IMR-90 (cell line): ENCODE measurements around the gene TMEM231. TPM values are rescaled to one million over a fixed set of nuclear protein-coding genes. Genes with fewer than 3 reads are reported as not detected.

Experiments used
- ATAC-seq: fragments of 200-7000 bp; cut with Tn5 transposase; 2 replicates; pipeline ENCODE4 v1.9.1; 2020; ENCODE audit warnings: low read depth, mild to moderate bottlenecking, moderate library complexity
- BruUV-seq: library from RNA; stranded (reverse); fragments of 400-500 nt; replicated peaks from 2 replicates; lab custom pipeline; 2021; lab: Mats Ljungman, UMichigan
- CTCF ChIA-PET: fragments of 300-600 bp; formaldehyde crosslinking; extraction: SDS; loops from one replicate; lab custom pipeline; 2021; ENCODE audit warnings: antibody characterized with exemption; lab: Yijun Ruan, JAX
- POLR2A ChIA-PET: fragments of 300-600 bp; sonication (Branson Sonifier 250); formaldehyde crosslinking; loops from one replicate; lab custom pipeline; 2022; ENCODE audit warnings: antibody characterized with exemption; ENCODE audit not compliant: unreplicated experiment; lab: Charles Lee
- DNase-seq: peaks from one replicate; pipeline ENCODE4 v3.0.0; 2013
- H2AFZ ChIP-seq: replicated peaks from 2 replicates; pipeline ENCODE3; 2013; ENCODE audit warnings: low read length, mild to moderate bottlenecking; ENCODE audit not compliant: poor library complexity
- H2AK5ac ChIP-seq: 2 replicates; pipeline ENCODE4 v1.6.1; 2013; ENCODE audit warnings: low read depth, low read length, inconsistent platforms
- H2AK9ac ChIP-seq: replicated peaks from 2 replicates; pipeline ENCODE3; 2013; ENCODE audit warnings: mild to moderate bottlenecking, low read depth, low read length, moderate library complexity; ENCODE audit not compliant: poor library complexity
- H2BK120ac ChIP-seq: 2 replicates; pipeline ENCODE4 v1.6.1; 2013; ENCODE audit warnings: low read depth, low read length, inconsistent platforms
- H2BK15ac ChIP-seq: 3 replicates; pipeline ENCODE4 v1.6.1; 2013; ENCODE audit warnings: low read depth, low read length, inconsistent platforms
- H2BK20ac ChIP-seq: 2 replicates; pipeline ENCODE4 v1.6.1; 2013; ENCODE audit warnings: low read depth, mild to moderate bottlenecking, inconsistent platforms, low read length, moderate library complexity
- H2BK5ac ChIP-seq: 2 replicates; pipeline ENCODE4 v1.6.1; 2013; ENCODE audit warnings: mild to moderate bottlenecking, low read depth, low read length, inconsistent platforms; ENCODE audit not compliant: poor library complexity, severe bottlenecking
- H3K14ac ChIP-seq: replicated peaks from 2 replicates; pipeline ENCODE4 v1.6.1; 2013; ENCODE audit warnings: low read depth, low read length, inconsistent platforms
- H3K18ac ChIP-seq: 2 replicates; pipeline ENCODE4 v1.6.1; 2013; ENCODE audit warnings: low read depth, low read length, control low read depth
- H3K23ac ChIP-seq: 2 replicates; pipeline ENCODE4 v1.6.1; 2013; ENCODE audit warnings: low read depth, low read length, inconsistent platforms
- H3K27ac ChIP-seq: 2 replicates; pipeline ENCODE4 v1.5.1; 2013; ENCODE audit warnings: mild to moderate bottlenecking, control low read depth, low read length; ENCODE audit not compliant: insufficient read depth
- H3K27me3 ChIP-seq: 2 replicates; pipeline ENCODE4 v1.6.1; 2013; ENCODE audit warnings: low read length; ENCODE audit not compliant: control insufficient read depth, insufficient read depth
- H3K36me3 ChIP-seq: 2 replicates; pipeline ENCODE4 v1.6.1; 2013; ENCODE audit warnings: low read length, mixed read lengths; ENCODE audit not compliant: control insufficient read depth, insufficient read depth
- H3K4ac ChIP-seq: 2 replicates; pipeline ENCODE4 v1.6.1; 2013; ENCODE audit warnings: low read depth, low read length, inconsistent platforms
- H3K4me1 ChIP-seq: 2 replicates; pipeline ENCODE4 v1.6.1; 2013; ENCODE audit warnings: low read length, mixed read lengths; ENCODE audit not compliant: control insufficient read depth, insufficient read depth
- H3K4me2 ChIP-seq: 2 replicates; pipeline ENCODE4 v1.6.1; 2013; ENCODE audit warnings: low read depth, mild to moderate bottlenecking, control low read depth, low read length, moderate library complexity
- H3K4me3 ChIP-seq: 2 replicates; pipeline ENCODE4 v1.5.1; 2013; ENCODE audit warnings: low read depth, mild to moderate bottlenecking, control low read depth, low read length, moderate library complexity; ENCODE audit not compliant: insufficient read depth
- H3K56ac ChIP-seq: 2 replicates; pipeline ENCODE4 v1.6.1; 2013; ENCODE audit warnings: low read length, inconsistent platforms; ENCODE audit not compliant: insufficient read depth; ENCODE audit errors: extremely low read depth
- H3K79me1 ChIP-seq, 2 experiments: 2 replicates each; pipeline ENCODE4 v1.6.1; 2013; ENCODE audit warnings: low read length in 2 of 2, inconsistent platforms in 1 of 2, low read depth in 1 of 2
- H3K9ac ChIP-seq: 2 replicates; pipeline ENCODE4 v1.6.1; 2013; ENCODE audit warnings: low read depth, low read length, control low read depth
- H3K9me1 ChIP-seq: 2 replicates; pipeline ENCODE4 v1.6.1; 2013; ENCODE audit warnings: low read length, inconsistent platforms; ENCODE audit not compliant: insufficient read depth
- H3K9me3 ChIP-seq: 2 replicates; pipeline ENCODE4 v1.6.1; 2013; ENCODE audit warnings: low read length; ENCODE audit not compliant: control insufficient read depth, insufficient read depth
- H4K20me1 ChIP-seq: 2 replicates; pipeline ENCODE4 v1.6.1; 2013; ENCODE audit warnings: low read length, inconsistent platforms; ENCODE audit not compliant: insufficient read depth
- H4K5ac ChIP-seq: 2 replicates; pipeline ENCODE4 v1.6.1; 2013; ENCODE audit warnings: mild to moderate bottlenecking, low read depth, low read length, control low read depth
- H4K8ac ChIP-seq, 2 experiments: 2 replicates each; pipeline ENCODE4 v1.6.1; 2013; ENCODE audit warnings: low read depth in 2 of 2, low read length in 2 of 2, control low read depth in 1 of 2, inconsistent platforms in 1 of 2
- H4K91ac ChIP-seq: 2 replicates; pipeline ENCODE4 v1.6.1; 2013; ENCODE audit warnings: low read depth, low read length, inconsistent platforms; ENCODE audit not compliant: insufficient read depth
- BHLHE40 ChIP-seq: fragments of 150-350 bp; IDR thresholded peaks from 2 replicates; pipeline ENCODE4 v1.6.1; 2016; ENCODE audit warnings: mild to moderate bottlenecking, low read depth, low read length
- CEBPB ChIP-seq: IDR thresholded peaks from 2 replicates; pipeline ENCODE4 v1.6.1; 2012; ENCODE audit warnings: low read depth, low read length, improper control_type of control experiment
- CHD1 ChIP-seq: IDR thresholded peaks from 2 replicates; pipeline ENCODE4 v1.6.1; 2012; ENCODE audit warnings: low read depth, low read length, improper control_type of control experiment
- FOS ChIP-seq: fragments of 150-350 bp; IDR thresholded peaks from 2 replicates; pipeline ENCODE4 v1.6.1; 2016; ENCODE audit warnings: low read depth, low read length
- MAFK ChIP-seq: IDR thresholded peaks from 2 replicates; pipeline ENCODE4 v1.6.1; 2012; ENCODE audit warnings: low read depth, low read length, improper control_type of control experiment
- MAZ ChIP-seq: IDR thresholded peaks from 2 replicates; pipeline ENCODE4 v1.6.1; 2012; ENCODE audit warnings: low read depth, mild to moderate bottlenecking, low read length, improper control_type of control experiment, moderate library complexity, borderline replicate concordance
- MXI1 ChIP-seq: IDR thresholded peaks from 2 replicates; pipeline ENCODE4 v1.6.1; 2012; ENCODE audit warnings: low read depth, mild to moderate bottlenecking, low read length, moderate library complexity, borderline replicate concordance
- NFE2L2 ChIP-seq: fragments of 150-350 bp; IDR thresholded peaks from 2 replicates; pipeline ENCODE4 v1.6.1; 2016; ENCODE audit warnings: low read depth, mild to moderate bottlenecking, low read length
- POLR2A ChIP-seq: IDR thresholded peaks from 2 replicates; pipeline ENCODE4 v1.6.1; 2012; ENCODE audit warnings: mild to moderate bottlenecking, low read depth, low read length
- RAD21 ChIP-seq: IDR thresholded peaks from 2 replicates; pipeline ENCODE4 v1.6.1; 2012; ENCODE audit warnings: low read length, improper control_type of control experiment
- RCOR1 ChIP-seq: IDR thresholded peaks from 2 replicates; pipeline ENCODE4 v1.6.1; 2012; ENCODE audit warnings: mild to moderate bottlenecking, low read length, improper control_type of control experiment; ENCODE audit not compliant: insufficient replicate concordance
- RFX5 ChIP-seq: IDR thresholded peaks from 2 replicates; pipeline ENCODE4 v1.8.0; 2012; ENCODE audit warnings: low read depth, mild to moderate bottlenecking, low read length, moderate library complexity
- SMC3 ChIP-seq: fragments of 150-350 bp; IDR thresholded peaks from 2 replicates; pipeline ENCODE4 v1.6.1; 2016; ENCODE audit warnings: low read depth, mild to moderate bottlenecking, antibody characterized with exemption, low read length, moderate library complexity
- WGBS, 2 experiments: methylation state at CpG; one replicate each; pipeline versions ENCODE4 v1.1.5 to v1.1.7; 2013; ENCODE audit warnings: missing lambda C conversion rate in 2 of 2; ENCODE audit not compliant: insufficient read length in 1 of 2; ENCODE audit errors: extremely low coverage in 2 of 2; 5-methylcytosine and 5-hydroxymethylcytosine counted together
- dilution Hi-C: fragments of 300-500 bp; cut with HindIII; formaldehyde crosslinking; loops from one replicate; pipeline ENCODE4 v1.14.3; 2018; ENCODE audit warnings: low sequenced_read_pairs; ENCODE audit not compliant: unreplicated experiment
- in situ Hi-C: fragments of 300-500 bp; cut with MboI; formaldehyde crosslinking; loops from 3 replicates; pipeline ENCODE4 v1.14.3; 2019; ENCODE audit warnings: low sequenced_read_pairs, inconsistent platforms, mixed read lengths
- intact Hi-C: fragments of 100-400 bp; cut with micrococcal nuclease; formaldehyde crosslinking; loops from 2 replicates; pipeline ENCODE4 v1.10.0; 2022
- polyA plus RNA-seq, 3 experiments: library from polyadenylated mRNA; depleted of rRNA; stranded (reverse); fragments of >200 nt; gene quantifications; 2 replicates each; pipeline ENCODE4 v1.2.3, GENCODE V29; 2012; ENCODE audit warnings: low replicate concordance in 1 of 3
- total RNA-seq: library from RNA; depleted of rRNA; stranded (reverse); fragments of >200 nt; gene quantifications from 2 replicates; pipeline ENCODE4 v1.2.3, GENCODE V29; 2012
- TF ChIP-seq, protein P1 (sequence below): fragments of 150-350 bp; IDR thresholded peaks from 2 replicates; pipeline ENCODE4 v1.6.1; 2016; ENCODE audit warnings: low read depth, mild to moderate bottlenecking, low read length, moderate library complexity, borderline replicate concordance
- TF ChIP-seq, protein P2 (sequence below): conservative IDR thresholded peaks from 2 replicates; pipeline ENCODE4 v1.5.1; 2012; ENCODE audit warnings: mild to moderate bottlenecking, low read depth, low read length, improper control_type of control experiment
- TF ChIP-seq, protein P3 (sequence below): fragments of 150-350 bp; IDR thresholded peaks from 2 replicates; pipeline ENCODE4 v1.6.1; 2017; ENCODE audit warnings: mild to moderate bottlenecking, antibody characterized with exemption, low read length, low read depth

The TMEM231 gene
- total and polyA plus RNA-seq, 2 of the 4 experiments (the other 2 are of a cell fraction) = 10.6 to 15.4 TPM

DNA sequence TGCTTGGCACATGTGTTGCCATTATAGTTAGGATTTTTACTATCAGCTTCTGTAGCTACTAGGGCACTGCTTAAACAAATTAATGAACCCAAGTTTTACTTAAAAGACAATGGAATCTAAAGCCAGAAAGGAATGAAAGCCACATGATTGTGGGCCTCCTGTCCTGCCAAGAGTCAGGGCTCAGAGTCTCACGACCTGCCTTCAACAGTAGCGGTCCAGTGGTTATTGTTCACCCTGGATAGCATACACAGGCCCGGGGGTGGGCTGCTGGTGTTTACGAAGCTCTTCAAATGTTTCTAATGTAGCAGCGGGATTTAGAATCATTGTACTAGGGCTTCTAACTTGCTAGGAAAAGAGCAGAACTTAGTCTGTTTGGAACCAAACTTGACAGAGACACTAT, 17.9 kb upstream of the TMEM231 start:
- in situ Hi-C loops = no loop called here
- BruUV-seq = no TSS peak
- no peaks in the 10 kb centered on the region for H3K27me3 ChIP-seq
- POLR2A ChIA-PET = no interaction called here
- dilution Hi-C loops = no loop called here
- no peak overlapping the region for H4K91ac ChIP-seq
- H4K20me1 ChIP-seq = no peaks in the 10 kb centered on the region; the same call in 1 of the 2 replicates
- H2BK120ac ChIP-seq = no peak overlapping the region
- no peak overlapping the region for H3K14ac ChIP-seq
- no peak for TF ChIP-seq RAD21
- TF ChIP-seq NFE2L2 = no peak
- no peak for TF ChIP-seq MAZ
- no peak for TF ChIP-seq BHLHE40
- TF ChIP-seq MXI1 = no peak
- no peak for TF ChIP-seq RFX5
- no peak for TF ChIP-seq FOS
- TF ChIP-seq, protein P1, sequence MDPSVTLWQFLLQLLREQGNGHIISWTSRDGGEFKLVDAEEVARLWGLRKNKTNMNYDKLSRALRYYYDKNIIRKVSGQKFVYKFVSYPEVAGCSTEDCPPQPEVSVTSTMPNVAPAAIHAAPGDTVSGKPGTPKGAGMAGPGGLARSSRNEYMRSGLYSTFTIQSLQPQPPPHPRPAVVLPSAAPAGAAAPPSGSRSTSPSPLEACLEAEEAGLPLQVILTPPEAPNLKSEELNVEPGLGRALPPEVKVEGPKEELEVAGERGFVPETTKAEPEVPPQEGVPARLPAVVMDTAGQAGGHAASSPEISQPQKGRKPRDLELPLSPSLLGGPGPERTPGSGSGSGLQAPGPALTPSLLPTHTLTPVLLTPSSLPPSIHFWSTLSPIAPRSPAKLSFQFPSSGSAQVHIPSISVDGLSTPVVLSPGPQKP = no peak
- TF ChIP-seq, protein P2, sequence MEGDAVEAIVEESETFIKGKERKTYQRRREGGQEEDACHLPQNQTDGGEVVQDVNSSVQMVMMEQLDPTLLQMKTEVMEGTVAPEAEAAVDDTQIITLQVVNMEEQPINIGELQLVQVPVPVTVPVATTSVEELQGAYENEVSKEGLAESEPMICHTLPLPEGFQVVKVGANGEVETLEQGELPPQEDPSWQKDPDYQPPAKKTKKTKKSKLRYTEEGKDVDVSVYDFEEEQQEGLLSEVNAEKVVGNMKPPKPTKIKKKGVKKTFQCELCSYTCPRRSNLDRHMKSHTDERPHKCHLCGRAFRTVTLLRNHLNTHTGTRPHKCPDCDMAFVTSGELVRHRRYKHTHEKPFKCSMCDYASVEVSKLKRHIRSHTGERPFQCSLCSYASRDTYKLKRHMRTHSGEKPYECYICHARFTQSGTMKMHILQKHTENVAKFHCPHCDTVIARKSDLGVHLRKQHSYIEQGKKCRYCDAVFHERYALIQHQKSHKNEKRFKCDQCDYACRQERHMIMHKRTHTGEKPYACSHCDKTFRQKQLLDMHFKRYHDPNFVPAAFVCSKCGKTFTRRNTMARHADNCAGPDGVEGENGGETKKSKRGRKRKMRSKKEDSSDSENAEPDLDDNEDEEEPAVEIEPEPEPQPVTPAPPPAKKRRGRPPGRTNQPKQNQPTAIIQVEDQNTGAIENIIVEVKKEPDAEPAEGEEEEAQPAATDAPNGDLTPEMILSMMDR = no peak
- no peak for TF ChIP-seq RCOR1
- TF ChIP-seq SMC3 = no peak
- TF ChIP-seq, protein P3, sequence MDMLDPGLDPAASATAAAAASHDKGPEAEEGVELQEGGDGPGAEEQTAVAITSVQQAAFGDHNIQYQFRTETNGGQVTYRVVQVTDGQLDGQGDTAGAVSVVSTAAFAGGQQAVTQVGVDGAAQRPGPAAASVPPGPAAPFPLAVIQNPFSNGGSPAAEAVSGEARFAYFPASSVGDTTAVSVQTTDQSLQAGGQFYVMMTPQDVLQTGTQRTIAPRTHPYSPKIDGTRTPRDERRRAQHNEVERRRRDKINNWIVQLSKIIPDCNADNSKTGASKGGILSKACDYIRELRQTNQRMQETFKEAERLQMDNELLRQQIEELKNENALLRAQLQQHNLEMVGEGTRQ = no peak
- no peak for TF ChIP-seq CHD1
- TF ChIP-seq CEBPB = no peak
- no peak for TF ChIP-seq MAFK
- TF ChIP-seq POLR2A = no peak
- H3K4me2 ChIP-seq = no peak overlapping the region
- no peak overlapping the region for H3K56ac ChIP-seq
- no peak overlapping the region for H2BK20ac ChIP-seq
- 95% methylated on average over 4 of the region's 5 CpGs; no CpG with 5 or more reads in 1 of the 2 experiments for WGBS, 2 experiments
- H3K9me1 ChIP-seq = peaks cover 9% of the 10 kb centered on the region; the same call in 1 of the 2 replicates
- H3K4ac ChIP-seq = no peak overlapping the region
- no peaks in the 10 kb centered on the region for H3K9me3 ChIP-seq
- no peak overlapping the region for H3K27ac ChIP-seq
- H2AFZ ChIP-seq = no peak overlapping the region
- H2BK15ac ChIP-seq = no peak overlapping the region
- intact Hi-C loops = no loop called here
- ATAC-seq (no peak), DNase-seq (no peak)
- H4K5ac ChIP-seq = no peak overlapping the region
- H3K79me1 ChIP-seq = peaks cover 19 to 55% of the 10 kb centered on the region in 2 experiments; a peak in 3 of 4 replicates
- H4K8ac ChIP-seq = no peak overlapping the region
- no peak overlapping the region for H2AK9ac ChIP-seq
- CTCF ChIA-PET = interaction anchor here (1.2 kb wide), 1 partner anchor 57 kb away, joined by 3 read pairs; no protein-coding TSS in a partner anchor
- H3K36me3 ChIP-seq = peaks cover 71% of the 10 kb centered on the region
- no peak overlapping the region for H3K4me3 ChIP-seq
- H3K9ac ChIP-seq = no peak overlapping the region
- no peak overlapping the region for H3K23ac ChIP-seq
- no peak overlapping the region for H2AK5ac ChIP-seq
- no peak overlapping the region for H3K18ac ChIP-seq
- H2BK5ac ChIP-seq = no peak overlapping the region
- H3K4me1 ChIP-seq = 0 out of 2 replicates have a peak, but pooled peaks cover 2% of the 10 kb centered on the region
